Smooth muscle cell of the brain vasculature (primary cell): Measurements from ENCODE around the gene CD300LB.

Experiments
- DNase-seq: peaks from one replicate; pipeline ENCODE4 v3.0.0-alpha.2; 2012; ENCODE audit warnings: low read depth, low spot score

CD300LB gene

DNA sequence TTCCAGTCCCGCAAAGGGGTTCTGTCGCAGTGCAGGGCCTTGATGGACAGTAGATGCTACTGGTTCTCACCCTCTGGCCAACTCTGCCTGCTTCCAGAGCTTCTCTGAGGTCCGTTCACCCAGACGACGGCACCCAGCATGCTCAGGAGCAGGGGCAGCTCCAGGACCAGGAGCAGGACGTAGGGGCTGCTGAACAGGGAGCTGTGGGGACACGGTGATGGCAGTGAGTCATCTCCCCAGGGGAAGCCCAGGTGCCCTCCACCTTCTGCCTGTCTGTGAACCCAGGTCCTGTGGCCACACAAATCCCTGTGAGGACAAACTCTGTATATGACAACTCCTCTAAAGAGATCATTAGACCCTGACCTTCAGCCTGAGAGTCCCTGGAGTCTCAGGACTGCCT, 18.1 kb upstream of the CD300LB start:
- DNase-seq = no peak

DNA sequence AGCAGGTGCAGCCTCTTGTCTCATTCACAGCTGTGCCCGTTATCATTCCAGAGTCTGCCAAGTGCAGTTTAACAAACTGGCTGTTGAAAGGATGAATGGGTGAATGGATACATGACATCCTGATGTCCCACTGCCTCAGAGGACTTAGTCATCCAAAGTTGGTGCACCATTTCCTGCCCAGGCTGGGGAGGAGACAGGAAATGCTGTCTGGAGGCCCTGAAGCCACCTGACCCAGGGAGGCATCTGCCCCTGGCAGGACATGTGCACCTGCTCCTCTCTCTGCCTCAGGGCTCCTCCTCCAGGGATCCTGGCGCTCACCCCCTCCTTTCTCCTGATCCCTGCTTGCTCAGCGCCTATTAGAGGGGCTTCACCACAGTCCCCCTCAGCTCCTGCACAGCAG, 16.5 kb upstream of the CD300LB start:
- DNase-seq = no peak

DNA sequence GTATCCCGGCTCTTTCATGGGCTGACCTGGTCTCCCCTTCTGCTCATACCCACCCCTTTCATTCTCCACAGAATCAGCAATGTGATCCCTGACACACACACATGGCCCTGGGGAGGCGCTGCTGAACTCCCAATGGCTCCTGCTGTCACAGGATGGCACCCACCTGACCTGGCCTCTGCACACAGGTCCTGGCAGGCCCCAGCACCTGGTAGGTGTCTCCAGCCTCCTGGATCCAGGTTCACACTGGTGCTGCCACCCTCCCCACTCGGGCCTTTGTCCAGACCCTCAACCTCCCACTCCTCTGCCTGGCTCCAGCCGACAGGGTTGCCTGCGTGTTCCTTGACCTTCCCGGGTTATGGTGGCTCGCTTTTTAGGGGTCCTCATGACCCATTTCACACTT, 16.0 kb upstream of the CD300LB start:
- DNase-seq = no peak

GRCh38 chr17:74546586-74546985, 15.3 kb upstream of the CD300LB start:
- no peak for DNase-seq

DNA sequence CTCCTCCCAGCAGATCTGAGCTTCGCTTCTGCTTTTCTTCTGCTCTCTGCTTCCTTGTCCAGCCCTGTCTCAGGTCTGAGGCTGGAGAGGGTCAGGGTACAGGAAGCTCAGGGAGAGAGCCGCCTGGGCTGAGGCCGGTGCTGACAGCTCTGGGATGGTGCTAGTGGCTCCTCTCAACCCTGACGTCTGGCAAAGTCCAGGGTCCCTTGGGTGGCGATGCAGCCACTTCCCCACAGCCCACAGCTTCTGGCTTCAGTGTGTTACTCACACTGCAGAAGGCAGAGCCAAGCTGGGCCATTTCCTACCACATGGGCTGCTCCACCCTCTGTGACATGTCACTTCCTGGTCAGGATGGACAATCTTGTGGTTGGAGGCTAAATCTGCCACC, 14.6 kb upstream of the CD300LB start, which contains the start of gene CD300C:
CD300C (minus strand) TSS at position 273 of the 388 bp plus-strand sequence. CDS start 333 bp downstream, outside the sequence.
- DNase-seq = no peak

GRCh38 chr17:74544991-74545842, 13.9 kb upstream of the CD300LB start:
- DNase-seq = no peak

- DNase-seq = no peak
These were observed 12.9 kb upstream of the CD300LB start for GRCh38 chr17:74543891-74544760.

DNA sequence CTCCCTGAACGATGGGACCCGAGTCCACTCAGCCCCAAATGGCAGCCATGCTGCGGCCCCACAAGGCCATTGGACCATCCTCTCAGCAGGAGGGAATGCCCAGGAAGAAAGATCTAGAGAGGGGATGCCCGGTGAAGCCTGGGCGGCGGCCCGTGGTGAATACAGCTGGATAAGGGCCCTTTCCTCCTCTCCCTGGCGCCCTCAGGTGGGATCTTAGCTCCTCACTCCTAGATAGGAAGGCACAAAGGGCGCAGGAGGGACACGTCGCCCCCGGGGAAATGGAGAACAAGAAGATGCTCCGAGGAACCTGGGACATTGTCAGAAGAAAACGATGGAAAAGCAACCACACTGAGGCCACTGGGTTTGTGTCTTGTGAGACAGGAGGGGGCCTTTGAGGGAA, 12.1 kb upstream of the CD300LB start:
- DNase-seq = no peak

DNA sequence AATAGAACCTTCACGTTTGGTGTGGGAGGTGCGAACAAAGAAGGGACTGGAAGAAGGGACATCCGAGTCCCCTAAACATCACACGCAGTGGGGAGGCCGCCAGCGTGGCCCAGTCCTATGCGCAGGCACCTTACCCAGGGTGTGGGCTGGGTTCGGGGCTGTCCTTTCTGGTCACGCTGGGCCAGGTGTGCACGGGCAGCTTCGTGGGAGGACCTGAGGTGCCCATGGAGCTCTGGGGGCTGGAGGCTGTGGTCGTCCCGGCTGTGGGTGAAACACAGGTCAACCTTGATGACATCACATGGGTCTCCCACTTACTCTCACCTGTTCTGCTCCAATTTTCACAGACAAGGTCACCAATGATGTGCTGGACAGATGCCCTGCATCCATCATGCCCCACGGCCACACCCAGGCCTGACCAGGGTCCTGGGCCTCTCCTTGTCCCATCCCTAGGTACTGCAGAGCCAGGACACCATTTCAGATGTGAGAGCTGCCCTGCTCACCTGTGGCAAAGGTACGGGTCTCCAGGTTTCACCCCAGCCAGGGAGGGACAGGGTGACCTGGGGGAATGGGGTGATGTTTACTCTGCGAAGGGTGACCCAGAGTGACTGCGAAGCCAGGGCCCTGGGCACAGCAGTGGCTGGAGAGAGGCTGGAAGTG, 11.6 kb upstream of the CD300LB start:
- no peak for DNase-seq

DNA sequence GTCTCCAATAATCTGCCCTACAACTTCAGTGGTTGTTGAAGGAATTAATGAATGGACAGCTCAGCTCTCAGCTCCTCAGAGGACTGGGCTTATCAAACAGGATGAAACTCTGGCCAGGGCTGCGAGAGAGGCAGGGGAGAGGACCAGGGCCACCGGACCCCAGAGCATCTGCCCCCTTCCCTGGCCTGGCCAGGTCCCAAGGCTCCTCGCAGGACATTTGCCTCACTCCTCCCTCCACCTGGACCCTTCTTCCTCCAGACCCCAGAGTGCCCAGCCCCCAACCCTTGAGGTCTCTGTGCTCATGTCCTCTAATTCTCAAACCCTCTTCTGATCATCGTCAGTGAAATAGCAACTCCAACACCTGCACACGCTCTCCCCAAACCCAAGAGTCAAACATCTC, 10.9 kb upstream of the CD300LB start:
- DNase-seq = no peak

- no peak for DNase-seq
These were observed 10.2 kb upstream of the CD300LB start for GRCh38 chr17:74541176-74542111.

DNA sequence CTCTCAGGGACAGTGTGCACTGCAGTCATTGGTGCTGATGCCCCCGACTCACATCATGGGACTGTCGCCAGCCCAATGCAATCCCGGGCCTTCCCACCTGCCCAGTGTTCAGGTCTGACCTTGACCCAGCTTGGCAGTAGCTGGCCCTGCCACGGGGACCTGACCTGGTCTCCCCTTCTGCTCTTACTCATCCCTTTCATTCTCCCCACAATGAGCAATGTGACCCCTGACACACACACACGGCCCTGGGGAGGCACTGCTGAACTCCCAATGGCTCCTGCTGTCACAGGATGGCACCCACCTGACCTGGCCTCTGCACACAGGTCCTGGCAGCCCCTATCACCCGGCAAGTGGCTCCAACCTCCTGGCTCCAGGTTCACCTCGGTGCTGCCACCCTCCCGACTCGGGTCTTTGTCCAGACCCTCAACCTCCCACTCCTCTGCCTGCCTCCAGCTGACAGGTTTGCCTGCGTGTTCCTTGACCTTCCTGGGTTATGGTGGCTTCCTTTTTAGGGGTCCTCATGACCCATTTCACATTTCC, 8.1 kb upstream of the CD300LB start:
- DNase-seq = no peak

- DNase-seq = no peak
These were observed 5.6 kb upstream of the CD300LB start for GRCh38 chr17:74536890-74537289.

GRCh38 chr17:74532115-74532514, 840 bp upstream of the CD300LB start:
- no peak for DNase-seq

DNA sequence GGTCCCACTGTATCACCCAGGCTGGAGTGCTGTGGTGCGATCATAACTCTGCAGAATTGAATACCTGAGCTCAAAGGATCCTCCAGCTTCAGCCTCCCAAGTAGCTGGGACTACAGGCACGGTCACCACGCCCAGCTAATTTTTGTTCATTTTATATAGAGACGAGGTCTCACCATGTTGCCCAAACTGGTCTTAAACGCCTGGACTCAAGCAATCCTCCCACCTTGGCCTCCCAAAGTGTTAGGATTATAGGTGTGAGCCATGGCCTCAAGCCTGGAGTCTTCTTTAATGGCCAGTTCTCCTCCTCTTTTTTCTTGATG, 484 bp downstream of the CD300LB start:
- DNase-seq = no peak

DNA sequence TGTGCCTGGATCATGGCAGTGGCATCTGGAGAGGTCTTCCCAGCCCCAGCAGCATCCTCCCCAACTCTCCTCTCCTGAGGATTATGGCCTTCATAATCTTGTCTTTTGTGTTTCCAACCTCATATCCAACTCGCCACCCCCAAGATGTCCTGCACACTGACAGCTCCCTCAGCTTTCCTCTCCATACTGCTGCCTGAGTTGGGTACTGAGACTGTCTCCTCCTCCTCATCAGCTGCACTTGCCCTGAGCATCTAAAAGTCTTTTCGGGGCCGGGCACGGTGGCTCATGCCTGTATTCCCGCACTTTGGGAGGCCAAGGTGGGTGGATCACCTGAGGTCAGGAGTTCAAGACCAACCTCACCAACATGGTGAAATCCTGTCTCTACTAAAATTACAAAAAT, 2.0 kb downstream of the CD300LB start:
- no peak for DNase-seq

DNA sequence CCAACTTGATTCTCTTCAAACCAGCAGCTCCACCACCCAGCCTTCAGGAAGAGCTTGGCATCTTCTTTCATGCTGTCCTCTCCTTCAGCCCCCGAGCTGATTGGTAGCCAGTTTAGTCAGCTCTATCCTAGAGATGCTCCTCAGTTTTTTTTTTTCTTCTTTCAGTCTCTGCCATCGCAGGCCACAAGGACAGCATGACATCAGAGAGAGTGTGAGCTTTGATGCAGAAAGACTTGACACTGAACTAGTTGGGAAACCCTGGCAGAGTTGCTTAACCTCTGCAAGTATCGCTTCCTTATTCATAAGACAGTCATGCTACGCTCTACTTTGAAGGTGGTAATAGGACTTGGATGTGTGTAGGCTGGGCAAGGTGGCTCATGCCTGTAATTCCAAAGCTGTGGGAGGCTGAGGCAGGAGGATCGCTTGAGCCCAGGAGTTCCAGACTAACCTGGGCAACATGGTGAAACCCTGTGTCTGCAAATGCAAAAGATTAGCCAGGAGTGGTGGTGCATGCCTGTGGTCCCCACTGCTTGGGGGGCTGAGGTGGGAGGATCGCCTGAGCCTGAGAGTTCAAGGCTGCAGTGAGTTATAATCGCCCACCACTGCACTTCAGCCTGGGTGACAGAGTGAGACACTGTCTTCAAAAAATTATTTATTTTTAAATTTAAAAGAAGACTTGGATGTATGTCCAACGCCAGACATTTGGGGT, 2.6 kb downstream of the CD300LB start:
- DNase-seq = no peak

GRCh38 chr17:74527756-74528155, 3.5 kb downstream of the CD300LB start:
- DNase-seq = no peak

GRCh38 chr17:74527081-74527480, 4.2 kb downstream of the CD300LB start:
- no peak for DNase-seq

DNA sequence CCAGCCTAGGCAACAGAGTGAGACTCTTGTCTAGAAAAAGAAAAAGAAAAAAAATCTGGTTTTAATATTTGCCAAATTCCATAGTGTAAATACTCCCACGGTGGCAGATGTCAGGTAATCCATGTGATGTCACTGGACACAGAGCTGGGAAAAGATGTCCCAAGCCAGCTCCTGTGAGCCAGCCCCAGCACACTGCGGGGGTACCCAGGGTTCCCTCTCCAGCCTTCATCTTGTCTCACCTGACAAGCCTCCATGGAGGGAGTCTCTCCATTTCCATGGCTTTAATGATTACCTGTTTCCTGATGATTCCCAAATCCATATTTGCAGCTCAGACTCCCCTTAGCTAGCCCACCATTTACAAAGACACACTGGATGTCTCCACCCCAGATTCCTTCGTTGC, 4.6 kb downstream of the CD300LB start:
- DNase-seq = no peak
